ENCODE data around the gene KLC3. TPM values are rescaled to one million over a fixed set of nuclear protein-coding genes. Genes with fewer than 3 reads are reported as not detected.

KLC3 gene
- polyA plus RNA-seq, 1 of the 3 experiments (the other 2 are of a cell fraction): 1.2 TPM

DNA sequence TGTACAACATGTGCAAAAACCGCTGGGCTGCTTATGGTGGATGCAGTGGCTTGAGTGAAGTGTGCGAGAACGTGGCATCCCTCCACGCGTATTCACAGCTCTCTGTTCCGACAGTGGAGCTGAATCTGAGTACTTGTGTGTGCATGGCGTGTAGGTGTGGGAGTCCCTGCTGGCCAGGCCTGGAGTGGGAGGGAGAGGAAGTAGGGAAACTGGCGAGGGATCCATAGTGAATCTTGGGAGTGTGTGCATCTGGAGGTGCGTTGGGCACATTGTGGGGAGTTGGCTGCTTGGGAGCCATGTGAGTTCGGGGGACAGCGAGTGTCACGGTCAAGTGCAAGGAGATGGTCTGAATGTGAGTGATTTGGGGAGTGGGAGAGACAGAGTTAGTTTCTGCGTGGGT is 2.4 kb downstream of the KLC3 start:
- 73% methylated on average over 13 of the region's 13 CpGs for WGBS (ENCODE audit: low lambda C conversion rate)

GRCh38 chr19:45344621-45345505 is 4.3 kb downstream of the KLC3 start:
- Histone ChIP-seq H3K9me2 (no peaks in the 10 kb centered on the region), H3K36me3 (replicated peaks in 1 of 2; ENCODE audit: control insufficient read depth in 1 of 2, insufficient read depth in 2 of 2, low read length in 1 of 2) (no peaks in the 10 kb centered on the region), H2AFZ (ENCODE audit: low read depth) (no peak overlapping the region), H3K4me3 (ENCODE audit: low read depth in 2 of 2, low read length in 1 of 2) (no peak overlapping the region), H3K9me3 (no peaks in the 10 kb centered on the region), H3K4me2 (no peak overlapping the region), H3K27me3 (ENCODE audit: insufficient read depth) (no peaks in the 10 kb centered on the region; the same call in 1 of the 2 replicates), H3K27ac (ENCODE audit: low read depth in 2 of 2, low read length in 1 of 2) (no peak overlapping the region), H4K20me1 (ENCODE audit: insufficient read depth) (no peaks in the 10 kb centered on the region), H3K9ac (no peak overlapping the region), H3K4me1 (ENCODE audit: control insufficient read depth in 1 of 2, insufficient read depth in 2 of 2, low read depth in 1 of 2, low read length in 1 of 2) (peaks cover 0 to 2% of the 10 kb centered on the region in 2 experiments; a peak in 1 of 4 replicates), H3F3A (replicated peaks; ENCODE audit: insufficient read depth) (peaks cover 10% of the 10 kb centered on the region), H3K79me2 (ENCODE audit: insufficient read depth) (no peaks in the 10 kb centered on the region)
- POLR2A ChIA-PET: no interaction called here
- CTCF ChIA-PET: interaction anchor here (0.7 to 1.4 kb wide), 2 partner anchors 53 to 285 kb away, joined by 3 to 5 read pairs; no protein-coding TSS in a partner anchor
- DNase-seq: no peak
- 69% methylated on average over 7 of the region's 15 CpGs for WGBS (ENCODE audit: low lambda C conversion rate)
- TF ChIP-seq ELF1 (IDR thresholded peaks at IDR 0.05): no peak
- TF ChIP-seq FOXJ3 (CRISPR knock-in tag; IDR thresholded peaks at IDR 0.05): no peak
- TF ChIP-seq, protein P1, sequence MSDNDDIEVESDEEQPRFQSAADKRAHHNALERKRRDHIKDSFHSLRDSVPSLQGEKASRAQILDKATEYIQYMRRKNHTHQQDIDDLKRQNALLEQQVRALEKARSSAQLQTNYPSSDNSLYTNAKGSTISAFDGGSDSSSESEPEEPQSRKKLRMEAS (IDR thresholded peaks at IDR 0.05; ENCODE audit: low read depth): no peak
- TF ChIP-seq PBX3 (IDR thresholded peaks at IDR 0.05): no peak
- no peak for TF ChIP-seq EP300 (IDR thresholded peaks at IDR 0.05; ENCODE audit: borderline replicate concordance in 1 of 2, low read depth in 1 of 2, low read length in 1 of 2)
- TF ChIP-seq NRF1 (IDR thresholded peaks at IDR 0.05; ENCODE audit: low read depth, low read length): no peak
- TF ChIP-seq EZH2phosphoT487 (IDR thresholded peaks at IDR 0.05; ENCODE audit: borderline replicate concordance, low read depth): no peak
- TF ChIP-seq, protein P2, sequence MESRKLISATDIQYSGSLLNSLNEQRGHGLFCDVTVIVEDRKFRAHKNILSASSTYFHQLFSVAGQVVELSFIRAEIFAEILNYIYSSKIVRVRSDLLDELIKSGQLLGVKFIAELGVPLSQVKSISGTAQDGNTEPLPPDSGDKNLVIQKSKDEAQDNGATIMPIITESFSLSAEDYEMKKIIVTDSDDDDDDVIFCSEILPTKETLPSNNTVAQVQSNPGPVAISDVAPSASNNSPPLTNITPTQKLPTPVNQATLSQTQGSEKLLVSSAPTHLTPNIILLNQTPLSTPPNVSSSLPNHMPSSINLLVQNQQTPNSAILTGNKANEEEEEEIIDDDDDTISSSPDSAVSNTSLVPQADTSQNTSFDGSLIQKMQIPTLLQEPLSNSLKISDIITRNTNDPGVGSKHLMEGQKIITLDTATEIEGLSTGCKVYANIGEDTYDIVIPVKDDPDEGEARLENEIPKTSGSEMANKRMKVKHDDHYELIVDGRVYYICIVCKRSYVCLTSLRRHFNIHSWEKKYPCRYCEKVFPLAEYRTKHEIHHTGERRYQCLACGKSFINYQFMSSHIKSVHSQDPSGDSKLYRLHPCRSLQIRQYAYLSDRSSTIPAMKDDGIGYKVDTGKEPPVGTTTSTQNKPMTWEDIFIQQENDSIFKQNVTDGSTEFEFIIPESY (IDR thresholded peaks at IDR 0.05; ENCODE audit: borderline replicate concordance, low read depth): no peak
- TF ChIP-seq TCF12 (IDR thresholded peaks at IDR 0.05): no peak
- no peak for TF ChIP-seq YY1 (IDR thresholded peaks at IDR 0.05; ENCODE audit: low read depth)
- TF ChIP-seq RCOR1 (IDR thresholded peaks at IDR 0.05; ENCODE audit: low read length): no peak
- TF ChIP-seq FOXM1 (IDR thresholded peaks at IDR 0.05; ENCODE audit: low read depth): no peak
- TF ChIP-seq USF2 (IDR thresholded peaks at IDR 0.05; ENCODE audit: borderline replicate concordance, low read depth, low read length): no peak
- TF ChIP-seq GATA2 (CRISPR knock-in tag; IDR thresholded peaks at IDR 0.05): no peak

More for the DNA sequence above, 2.4 kb downstream of the KLC3 start:
- no peak overlapping the region for H3K4me3 ChIP-seq (ENCODE audit: low read depth in 2 of 2, low read length in 1 of 2)
- H3F3A ChIP-seq (replicated peaks; ENCODE audit: insufficient read depth): peaks cover 16% of the 10 kb centered on the region
- POLR2A ChIA-PET: no interaction called here
- TF ChIP-seq USF1 (IDR thresholded peaks at IDR 0.05; ENCODE audit: borderline replicate concordance, low read depth): no peak
- no peak for TF ChIP-seq USF2 (IDR thresholded peaks at IDR 0.05; ENCODE audit: borderline replicate concordance, low read depth, low read length)
- no peak for TF ChIP-seq YY1 (IDR thresholded peaks at IDR 0.05; ENCODE audit: low read depth)
- TF ChIP-seq FOSL2 (IDR thresholded peaks at IDR 0.05; ENCODE audit: borderline replicate concordance, low read depth): no peak
- no peak for TF ChIP-seq SIN3A (IDR thresholded peaks at IDR 0.05; ENCODE audit: borderline replicate concordance, low read depth, low read length)
- no peaks in the 10 kb centered on the region for H3K36me3 ChIP-seq (replicated peaks in 1 of 2; ENCODE audit: control insufficient read depth in 1 of 2, insufficient read depth in 2 of 2, low read length in 1 of 2)
- H3K4me1 ChIP-seq (ENCODE audit: control insufficient read depth in 1 of 2, insufficient read depth in 2 of 2, low read depth in 1 of 2, low read length in 1 of 2): peaks cover 0 to 2% of the 10 kb centered on the region in 2 experiments; a peak in 1 of 4 replicates
- H4K20me1 ChIP-seq (ENCODE audit: insufficient read depth): no peaks in the 10 kb centered on the region
- H3K9me2 ChIP-seq: no peaks in the 10 kb centered on the region
- CTCF ChIA-PET: interaction anchor here (1.0 kb wide), 1 partner anchor 152 kb away, joined by 3 read pairs; no protein-coding TSS in a partner anchor
- no peak for DNase-seq
- H2AFZ ChIP-seq (ENCODE audit: low read depth): no peak overlapping the region
- H3K9ac ChIP-seq: no peak overlapping the region
- no peaks in the 10 kb centered on the region for H3K79me2 ChIP-seq (ENCODE audit: insufficient read depth)
- H3K9me3 ChIP-seq: no peaks in the 10 kb centered on the region
- no peak overlapping the region for H3K27ac ChIP-seq (ENCODE audit: low read depth in 2 of 2, low read length in 1 of 2)
- no peaks in the 10 kb centered on the region; the same call in 1 of the 2 replicates for H3K27me3 ChIP-seq (ENCODE audit: insufficient read depth)
- no peak overlapping the region for H3K4me2 ChIP-seq

Measured in SK-N-SH (cell line).